ENCODE measurements around the gene TSPAN16.
A peak's percentile ranks its signal among the peaks of the same experiment; 100 is the strongest.
"Not testable (repeated sequence)": the region's sequence is repeated elsewhere in the genome, so short reads cannot be mapped to it uniquely, and the experiment has no call there.

The TSPAN16 gene

GRCh38 chr19:11331502-11331901, 35.5 kb downstream of the TSPAN16 start:
- no peak for DNase-seq (ENCODE audit: low read depth)
- H3K4me3 ChIP-seq (ENCODE audit: control insufficient read depth, low read depth, low read length) = no peak overlapping the region
- TF ChIP-seq, protein P1, sequence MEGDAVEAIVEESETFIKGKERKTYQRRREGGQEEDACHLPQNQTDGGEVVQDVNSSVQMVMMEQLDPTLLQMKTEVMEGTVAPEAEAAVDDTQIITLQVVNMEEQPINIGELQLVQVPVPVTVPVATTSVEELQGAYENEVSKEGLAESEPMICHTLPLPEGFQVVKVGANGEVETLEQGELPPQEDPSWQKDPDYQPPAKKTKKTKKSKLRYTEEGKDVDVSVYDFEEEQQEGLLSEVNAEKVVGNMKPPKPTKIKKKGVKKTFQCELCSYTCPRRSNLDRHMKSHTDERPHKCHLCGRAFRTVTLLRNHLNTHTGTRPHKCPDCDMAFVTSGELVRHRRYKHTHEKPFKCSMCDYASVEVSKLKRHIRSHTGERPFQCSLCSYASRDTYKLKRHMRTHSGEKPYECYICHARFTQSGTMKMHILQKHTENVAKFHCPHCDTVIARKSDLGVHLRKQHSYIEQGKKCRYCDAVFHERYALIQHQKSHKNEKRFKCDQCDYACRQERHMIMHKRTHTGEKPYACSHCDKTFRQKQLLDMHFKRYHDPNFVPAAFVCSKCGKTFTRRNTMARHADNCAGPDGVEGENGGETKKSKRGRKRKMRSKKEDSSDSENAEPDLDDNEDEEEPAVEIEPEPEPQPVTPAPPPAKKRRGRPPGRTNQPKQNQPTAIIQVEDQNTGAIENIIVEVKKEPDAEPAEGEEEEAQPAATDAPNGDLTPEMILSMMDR (IDR thresholded peaks at IDR 0.05; ENCODE audit: control insufficient read depth, insufficient read depth, low read depth, low read length, missing control alignments) = no peak

GRCh38 chr19:11332822-11333221, 36.9 kb downstream of the TSPAN16 start:
- TF ChIP-seq, protein P1 (IDR thresholded peaks at IDR 0.05; ENCODE audit: control insufficient read depth, insufficient read depth, low read depth, low read length, missing control alignments) = no peak
- no peak overlapping the region for H3K4me3 ChIP-seq (ENCODE audit: control insufficient read depth, low read depth, low read length)
- no peak for DNase-seq (ENCODE audit: low read depth)

DNA sequence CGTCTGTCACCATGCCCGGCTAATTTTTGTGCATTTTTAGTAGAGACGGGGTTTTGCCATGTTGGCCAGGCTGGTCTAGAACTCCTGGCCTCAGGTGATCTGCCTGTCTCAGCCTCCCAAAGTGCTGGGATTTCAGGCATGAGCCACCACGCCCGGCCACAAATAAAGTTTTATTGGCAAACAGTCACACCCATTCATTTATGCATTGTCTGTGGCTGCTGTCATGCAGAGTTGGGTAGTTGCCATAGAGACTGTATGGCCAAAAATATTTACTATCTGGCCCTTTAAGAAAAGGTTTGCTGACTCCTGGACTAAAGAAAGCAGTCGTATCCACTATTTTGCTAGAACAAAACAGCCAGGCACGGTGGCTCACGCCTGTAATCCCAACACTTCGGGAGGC, 37.9 kb downstream of the TSPAN16 start:
- H3K4me3 ChIP-seq (ENCODE audit: control insufficient read depth, low read depth, low read length) = not testable (repeated sequence)

GRCh38 chr19:11335449-11336146, 39.6 kb downstream of the TSPAN16 start:
- TF ChIP-seq, protein P1 (IDR thresholded peaks at IDR 0.05; ENCODE audit: control insufficient read depth, insufficient read depth, low read depth, low read length, missing control alignments) = no peak
- no peak overlapping the region for H3K4me3 ChIP-seq (ENCODE audit: control insufficient read depth, low read depth, low read length)
- DNase-seq (ENCODE audit: low read depth) = no peak

More for the DNA sequence above, 37.9 kb downstream of the TSPAN16 start:
- DNase-seq (ENCODE audit: low read depth) = not testable (repeated sequence)

GRCh38 chr19:11337080-11337479, 41.1 kb downstream of the TSPAN16 start:
- H3K4me3 ChIP-seq (ENCODE audit: control insufficient read depth, low read depth, low read length) = no peak overlapping the region
- TF ChIP-seq, protein P1 (IDR thresholded peaks at IDR 0.05; ENCODE audit: control insufficient read depth, insufficient read depth, low read depth, low read length, missing control alignments) = no peak
- DNase-seq (ENCODE audit: low read depth) = no peak

DNA sequence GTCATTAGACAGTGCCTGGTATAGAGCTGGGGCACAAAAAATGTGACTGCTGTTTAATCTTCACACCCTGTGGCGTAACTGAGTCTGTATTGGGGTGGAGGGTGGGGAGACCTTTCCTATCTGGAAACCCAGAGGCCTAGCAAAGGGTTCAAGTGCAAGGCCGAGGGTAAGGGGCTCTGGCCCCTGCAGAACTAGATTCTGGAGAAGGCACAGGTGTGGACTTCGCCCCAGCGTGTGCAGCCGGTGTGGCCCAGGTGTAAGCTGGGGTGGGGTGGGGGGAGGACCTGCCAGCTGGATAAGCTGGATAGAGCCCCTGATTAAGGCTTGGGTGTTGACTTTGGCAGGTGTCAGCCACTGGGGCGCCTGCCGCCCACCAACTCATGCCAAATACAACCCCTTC, 42.2 kb downstream of the TSPAN16 start:
- TF ChIP-seq, protein P1 (IDR thresholded peaks at IDR 0.05; ENCODE audit: control insufficient read depth, insufficient read depth, low read depth, low read length, missing control alignments) = no peak
- no peak for DNase-seq (ENCODE audit: low read depth)
- no peak overlapping the region for H3K4me3 ChIP-seq (ENCODE audit: control insufficient read depth, low read depth, low read length)

GRCh38 chr19:11338569-11339253, 42.8 kb downstream of the TSPAN16 start:
- TF ChIP-seq, protein P1 (IDR thresholded peaks at IDR 0.05; ENCODE audit: control insufficient read depth, insufficient read depth, low read depth, low read length, missing control alignments) = no peak
- no peak for DNase-seq (ENCODE audit: low read depth)
- peak overlapping the region; percentile 63 for H3K4me3 ChIP-seq (ENCODE audit: control insufficient read depth, low read depth, low read length)

Data from AG09309 (cell line).